HepG2 (cell line): ENCODE measurements around the gene PUS1. TPM values are rescaled to one million over a fixed set of nuclear protein-coding genes. Genes with fewer than 3 reads are reported as not detected.

Source experiments
- AKAP8 ChIP-seq: sonication (generic); formaldehyde crosslinking; IDR thresholded peaks from 2 replicates; pipeline ENCODE4 v1.5.1; 2020; ENCODE audit warnings: mild to moderate bottlenecking, missing genetic modification reagents
- ARNTL ChIP-seq: sonication (generic); formaldehyde crosslinking; IDR thresholded peaks from 2 replicates; pipeline ENCODE4 v1.4.0; 2020; ENCODE audit warnings: mild to moderate bottlenecking, missing genetic modification reagents
- FUBP1 ChIP-seq: sonication (generic); formaldehyde crosslinking; IDR thresholded peaks from 2 replicates; pipeline ENCODE4 v1.5.1; 2020; ENCODE audit warnings: missing genetic modification reagents, mild to moderate bottlenecking, borderline replicate concordance
- GATA4 ChIP-seq: sonication (generic); IDR thresholded peaks from 2 replicates; pipeline ENCODE4 v1.6.1; 2016; ENCODE audit warnings: antibody characterized with exemption, low read depth, borderline replicate concordance
- HNF4G ChIP-seq, 2 experiments: sonication (generic) in 1 of 2; formaldehyde crosslinking in 1 of 2; IDR thresholded peaks; 2 replicates each; pipeline versions ENCODE4 v1.4.0 to v1.6.1; 2011 to 2020; ENCODE audit warnings: borderline replicate concordance in 2 of 2, low read depth in 2 of 2, mild to moderate bottlenecking in 2 of 2, low read length in 1 of 2, missing genetic modification reagents in 1 of 2, moderate library complexity in 1 of 2
- MXD3 ChIP-seq: IDR thresholded peaks from 2 replicates; pipeline ENCODE4 v1.6.1; 2016; ENCODE audit warnings: mild to moderate bottlenecking, missing biosample characterization, missing genetic modification reagents
- RAD21 ChIP-seq: fragments of 450-650 bp; formaldehyde crosslinking; IDR thresholded peaks from 2 replicates; pipeline ENCODE4 v1.5.0; 2020; ENCODE audit warnings: mild to moderate bottlenecking
- RFXAP ChIP-seq: sonication (generic); formaldehyde crosslinking; IDR thresholded peaks from 2 replicates; pipeline ENCODE4 v1.4.0; 2020; ENCODE audit warnings: missing genetic modification reagents, borderline replicate concordance
- SRF ChIP-seq: IDR thresholded peaks from 2 replicates; pipeline ENCODE4 v1.6.1; 2011; ENCODE audit warnings: mild to moderate bottlenecking, low read depth, low read length, moderate library complexity
- STAG1 ChIP-seq: sonication (generic); formaldehyde crosslinking; IDR thresholded peaks from 2 replicates; pipeline ENCODE4 v1.4.0; 2020; ENCODE audit warnings: missing genetic modification reagents
- SYNCRIP ChIP-seq: fragments of 200-400 bp; formaldehyde crosslinking; IDR thresholded peaks from 2 replicates; pipeline ENCODE4 v1.6.1; 2018; ENCODE audit warnings: mild to moderate bottlenecking, low read depth, low read length; ENCODE audit not compliant: insufficient read depth
- YEATS4 ChIP-seq: sonication (generic); formaldehyde crosslinking; IDR thresholded peaks from 2 replicates; pipeline ENCODE4 v1.4.0; 2020; ENCODE audit warnings: missing genetic modification reagents, borderline replicate concordance
- ZFP36 ChIP-seq: fragments of 150-350 bp; IDR thresholded peaks from 2 replicates; pipeline ENCODE4 v1.6.1; 2018; ENCODE audit warnings: borderline replicate concordance, low read length, low read depth; ENCODE audit not compliant: partially characterized antibody
- ZKSCAN5 ChIP-seq: sonication (generic); formaldehyde crosslinking; IDR thresholded peaks from 2 replicates; pipeline ENCODE4 v1.5.1; 2020; ENCODE audit warnings: mild to moderate bottlenecking, missing genetic modification reagents
- ZNF160 ChIP-seq: sonication (generic); formaldehyde crosslinking; IDR thresholded peaks from 2 replicates; pipeline ENCODE4 v1.8.0; 2022; ENCODE audit warnings: mild to moderate bottlenecking, inconsistent platforms, missing genetic modification reagents
- ZNF460 ChIP-seq: sonication (generic); formaldehyde crosslinking; IDR thresholded peaks from 2 replicates; pipeline ENCODE4 v1.5.1; 2020; ENCODE audit warnings: missing genetic modification reagents, mild to moderate bottlenecking, borderline replicate concordance
- ZNF510 ChIP-seq: sonication (generic); formaldehyde crosslinking; IDR thresholded peaks from 2 replicates; pipeline ENCODE4 v1.4.0; 2020; ENCODE audit warnings: low read depth, mild to moderate bottlenecking, missing genetic modification reagents
- ZNF660 ChIP-seq: sonication (generic); formaldehyde crosslinking; IDR thresholded peaks from 2 replicates; pipeline ENCODE4 v1.5.1; 2020; ENCODE audit warnings: mild to moderate bottlenecking, low read depth, missing genetic modification reagents, borderline replicate concordance
- ZNF768 ChIP-seq: sonication (generic); formaldehyde crosslinking; IDR thresholded peaks from 2 replicates; pipeline ENCODE4 v1.4.0; 2020; ENCODE audit warnings: missing genetic modification reagents
- polyA plus RNA-seq, 8 experiments: library from polyadenylated mRNA; depleted of rRNA in 3 of 8; stranded (reverse) in 7 of 8; unstranded in 1 of 8; fragments of >200 nt; fragmentation: Illumina TruSeq in 4 of 8; extraction: Trizol in 4 of 8; gene quantifications; 2 replicates each; pipeline versions ENCODE4 v1.2.1 to v1.2.3, GENCODE V29; 2011 to 2016; ENCODE audit warnings: low read depth in 4 of 8, missing spikeins in 1 of 8, mixed read lengths in 1 of 8; ENCODE audit not compliant: insufficient read depth in 1 of 8
- total RNA-seq, 5 experiments: library from RNA; depleted of rRNA; stranded (reverse); fragments of >200 nt; fragmentation: Illumina TruSeq; extraction: Trizol; gene quantifications; 2 replicates each; pipeline ENCODE4 v1.2.3, GENCODE V29; 2016; ENCODE audit warnings: low read depth in 1 of 5
- TF ChIP-seq, protein P1 (sequence below): sonication (generic); formaldehyde crosslinking; IDR thresholded peaks from 2 replicates; pipeline ENCODE4 v1.4.0; 2020; ENCODE audit warnings: missing genetic modification reagents
- TF ChIP-seq, protein P2 (sequence below): sonication (generic); formaldehyde crosslinking; IDR thresholded peaks from 2 replicates; pipeline ENCODE4 v1.8.1; 2022; ENCODE audit warnings: low read depth, mild to moderate bottlenecking, missing genetic modification reagents

Gene PUS1
- total and polyA plus RNA-seq, 2 of the 13 experiments (the other 11 are each of a cell fraction or from before 2014, with no cell fraction given): 19.2 to 24.7 TPM

- TF ChIP-seq, protein P1, sequence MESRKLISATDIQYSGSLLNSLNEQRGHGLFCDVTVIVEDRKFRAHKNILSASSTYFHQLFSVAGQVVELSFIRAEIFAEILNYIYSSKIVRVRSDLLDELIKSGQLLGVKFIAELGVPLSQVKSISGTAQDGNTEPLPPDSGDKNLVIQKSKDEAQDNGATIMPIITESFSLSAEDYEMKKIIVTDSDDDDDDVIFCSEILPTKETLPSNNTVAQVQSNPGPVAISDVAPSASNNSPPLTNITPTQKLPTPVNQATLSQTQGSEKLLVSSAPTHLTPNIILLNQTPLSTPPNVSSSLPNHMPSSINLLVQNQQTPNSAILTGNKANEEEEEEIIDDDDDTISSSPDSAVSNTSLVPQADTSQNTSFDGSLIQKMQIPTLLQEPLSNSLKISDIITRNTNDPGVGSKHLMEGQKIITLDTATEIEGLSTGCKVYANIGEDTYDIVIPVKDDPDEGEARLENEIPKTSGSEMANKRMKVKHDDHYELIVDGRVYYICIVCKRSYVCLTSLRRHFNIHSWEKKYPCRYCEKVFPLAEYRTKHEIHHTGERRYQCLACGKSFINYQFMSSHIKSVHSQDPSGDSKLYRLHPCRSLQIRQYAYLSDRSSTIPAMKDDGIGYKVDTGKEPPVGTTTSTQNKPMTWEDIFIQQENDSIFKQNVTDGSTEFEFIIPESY (CRISPR knock-in tag): peak; percentile 93
- TF ChIP-seq SYNCRIP (no peak), RAD21 (CRISPR knock-in tag) (peak; percentile 44; the same call in 1 of the 2 replicates), ZNF460 (no peak), STAG1 (CRISPR knock-in tag) (peak; percentile 57), ZNF510 (CRISPR knock-in tag) (no peak), FUBP1 (CRISPR knock-in tag) (no peak), ZNF160 (CRISPR knock-in tag) (no peak), GATA4 (no peak), YEATS4 (no peak), ZKSCAN5 (CRISPR knock-in tag) (no peak), MXD3 (CRISPR knock-in tag) (no peak), ZNF768 (CRISPR knock-in tag) (no peak), ZNF660 (CRISPR knock-in tag) (no peak), HNF4G (IDR thresholded peaks at IDR 0.05; ENCODE audit: borderline replicate concordance, low read depth, low read length) (no peak), HNF4G (CRISPR knock-in tag; IDR thresholded peaks at IDR 0.05; ENCODE audit: borderline replicate concordance, low read depth) (no peak), SRF (no peak), RFXAP (CRISPR knock-in tag) (no peak), ZFP36 (no peak), AKAP8 (CRISPR knock-in tag) (no peak), ARNTL (CRISPR knock-in tag) (no peak)
- TF ChIP-seq, protein P2, sequence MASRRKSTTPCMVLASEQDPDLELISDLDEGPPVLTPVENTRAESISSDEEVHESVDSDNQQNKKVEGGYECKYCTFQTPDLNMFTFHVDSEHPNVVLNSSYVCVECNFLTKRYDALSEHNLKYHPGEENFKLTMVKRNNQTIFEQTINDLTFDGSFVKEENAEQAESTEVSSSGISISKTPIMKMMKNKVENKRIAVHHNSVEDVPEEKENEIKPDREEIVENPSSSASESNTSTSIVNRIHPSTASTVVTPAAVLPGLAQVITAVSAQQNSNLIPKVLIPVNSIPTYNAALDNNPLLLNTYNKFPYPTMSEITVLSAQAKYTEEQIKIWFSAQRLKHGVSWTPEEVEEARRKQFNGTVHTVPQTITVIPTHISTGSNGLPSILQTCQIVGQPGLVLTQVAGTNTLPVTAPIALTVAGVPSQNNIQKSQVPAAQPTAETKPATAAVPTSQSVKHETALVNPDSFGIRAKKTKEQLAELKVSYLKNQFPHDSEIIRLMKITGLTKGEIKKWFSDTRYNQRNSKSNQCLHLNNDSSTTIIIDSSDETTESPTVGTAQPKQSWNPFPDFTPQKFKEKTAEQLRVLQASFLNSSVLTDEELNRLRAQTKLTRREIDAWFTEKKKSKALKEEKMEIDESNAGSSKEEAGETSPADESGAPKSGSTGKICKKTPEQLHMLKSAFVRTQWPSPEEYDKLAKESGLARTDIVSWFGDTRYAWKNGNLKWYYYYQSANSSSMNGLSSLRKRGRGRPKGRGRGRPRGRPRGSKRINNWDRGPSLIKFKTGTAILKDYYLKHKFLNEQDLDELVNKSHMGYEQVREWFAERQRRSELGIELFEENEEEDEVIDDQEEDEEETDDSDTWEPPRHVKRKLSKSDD (CRISPR knock-in tag): no peak
These were observed 16.4 kb upstream of the PUS1 start (continued) for GRCh38 chr12:131912518-131913274.
